NCI-H187 treated with DMSO at 0.1 percent for 48 hours (cell line): ENCODE data around the gene COPS4.
A peak's percentile ranks its signal among the peaks of the same experiment; 100 is the strongest.
"Not testable (repeated sequence)": the region's sequence is repeated elsewhere in the genome, so short reads cannot be mapped to it uniquely, and the experiment has no call there.

Experiments used
- DNase-seq: peaks from one replicate; lab custom pipeline; 2025; lab: John Stamatoyannopoulos, UW

The COPS4 gene

GRCh38 chr4:83089410-83090157, 54.6 kb downstream of the COPS4 start:
- no peak for DNase-seq

GRCh38 chr4:83093060-83093640, 58.2 kb downstream of the COPS4 start:
- no peak for DNase-seq

DNA sequence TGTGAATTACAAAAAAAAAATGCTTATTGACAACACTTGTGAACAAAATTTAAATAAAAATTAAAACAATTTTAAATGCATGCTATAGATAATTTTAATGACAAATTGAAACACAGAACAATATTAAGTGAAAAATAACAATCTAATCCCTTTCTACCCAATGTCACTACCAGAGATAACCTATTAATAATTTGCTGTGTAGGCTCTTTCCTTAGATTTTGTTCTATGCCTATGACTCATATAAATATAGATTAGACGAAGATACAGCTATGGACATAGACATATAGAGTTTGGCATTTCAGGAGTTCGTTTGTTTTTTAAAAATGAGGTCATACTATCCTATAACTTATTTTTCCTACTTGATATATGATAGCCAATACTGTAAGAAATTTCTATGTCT, 61.4 kb downstream of the COPS4 start:
- no peak for DNase-seq

DNA sequence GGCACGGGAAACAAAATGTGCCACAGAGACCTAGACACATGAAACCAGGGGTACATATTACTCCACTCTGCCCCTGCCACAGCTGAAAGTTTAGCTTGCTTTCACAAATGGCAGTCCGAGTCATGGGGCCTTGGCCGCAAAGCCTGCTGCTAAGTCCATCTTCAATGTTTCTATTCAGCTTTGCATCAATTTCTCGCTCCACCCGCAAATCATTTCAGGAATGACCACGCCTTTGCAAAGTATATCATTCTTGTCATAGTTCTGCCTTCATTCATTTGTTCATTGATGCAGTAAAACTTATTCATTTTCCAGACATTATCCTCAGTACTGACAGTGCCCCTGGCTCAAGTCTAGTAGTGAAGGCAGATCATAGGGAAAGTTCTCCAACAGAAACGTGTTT, 70.0 kb downstream of the COPS4 start:
- no peak for DNase-seq

- no peak for DNase-seq
Observed at GRCh38 chr4:83107631-83108030, 72.6 kb downstream of the COPS4 start.

DNA sequence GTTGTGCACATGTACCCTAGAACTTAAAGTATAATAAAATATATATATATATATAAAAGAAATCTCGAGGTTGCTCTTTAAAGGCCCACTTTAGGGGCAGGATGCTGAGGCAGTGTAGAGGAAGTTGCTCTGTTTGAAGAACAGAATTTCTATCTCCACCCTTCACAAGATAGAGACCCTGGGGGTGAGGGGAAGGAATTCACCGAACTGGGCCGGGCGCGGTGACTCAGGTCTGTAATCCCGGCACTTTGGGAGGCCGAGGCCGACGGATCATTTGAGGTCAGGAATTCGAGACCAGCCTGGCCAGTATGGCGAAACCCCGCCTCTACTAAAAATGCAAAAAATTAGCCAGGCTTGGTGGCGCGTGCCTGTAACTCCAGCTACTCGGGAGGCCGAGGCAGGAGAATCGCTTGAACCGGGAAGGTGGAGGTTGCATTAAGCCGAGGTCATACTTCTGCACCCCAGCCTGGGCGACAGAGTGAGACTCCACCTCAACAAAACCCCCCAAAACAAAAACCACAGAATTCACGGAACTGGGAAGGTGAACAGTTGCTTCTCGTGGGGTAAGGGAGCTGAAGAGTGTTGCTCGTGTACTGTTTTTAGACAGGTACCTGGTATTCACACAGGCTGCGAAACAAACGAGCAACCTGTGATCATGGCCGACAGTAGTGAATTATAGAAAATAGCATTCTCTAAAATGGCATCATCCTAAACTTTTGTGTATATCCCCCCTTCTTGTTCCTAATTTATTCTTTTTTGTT, 73.3 kb downstream of the COPS4 start:
- DNase-seq, result no peak

DNA sequence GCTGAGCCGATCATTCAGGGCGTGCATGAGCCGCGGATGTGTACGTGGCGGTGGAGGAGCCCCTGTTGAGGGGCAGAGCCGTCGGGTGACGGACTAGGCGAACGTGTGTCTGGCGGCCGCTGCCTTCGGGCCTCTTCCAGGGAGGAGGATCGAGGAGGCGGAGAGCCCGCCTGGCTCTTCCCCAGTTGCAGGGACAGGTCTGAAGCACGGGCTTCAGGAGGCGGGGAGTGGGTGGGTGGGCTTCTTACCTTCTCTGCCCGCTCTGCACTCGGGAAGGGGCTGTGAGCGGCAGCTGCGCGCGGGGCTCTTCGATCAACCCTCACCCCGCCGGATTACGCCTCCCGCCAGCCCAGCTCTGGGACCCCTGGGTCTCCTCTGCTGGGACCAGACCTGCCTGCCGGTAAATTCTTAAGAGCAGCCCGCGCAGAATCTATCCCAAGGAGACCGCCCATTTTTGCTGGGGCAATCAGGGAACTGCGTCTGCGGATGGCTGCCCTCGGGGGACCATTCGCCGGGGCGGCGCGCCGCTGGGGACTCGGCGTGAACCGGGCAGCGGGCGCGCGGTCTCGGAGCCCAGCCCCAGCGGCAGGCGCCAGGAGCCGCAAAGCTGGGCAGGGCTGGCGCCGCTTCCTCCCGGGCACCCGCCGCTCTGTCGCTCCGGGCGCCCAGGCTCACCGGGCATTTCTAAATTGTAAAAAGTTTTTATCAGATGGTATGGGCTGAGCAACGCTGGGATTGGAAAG, 74.7 kb downstream of the COPS4 start:
- DNase-seq, result peak; percentile 11

DNA sequence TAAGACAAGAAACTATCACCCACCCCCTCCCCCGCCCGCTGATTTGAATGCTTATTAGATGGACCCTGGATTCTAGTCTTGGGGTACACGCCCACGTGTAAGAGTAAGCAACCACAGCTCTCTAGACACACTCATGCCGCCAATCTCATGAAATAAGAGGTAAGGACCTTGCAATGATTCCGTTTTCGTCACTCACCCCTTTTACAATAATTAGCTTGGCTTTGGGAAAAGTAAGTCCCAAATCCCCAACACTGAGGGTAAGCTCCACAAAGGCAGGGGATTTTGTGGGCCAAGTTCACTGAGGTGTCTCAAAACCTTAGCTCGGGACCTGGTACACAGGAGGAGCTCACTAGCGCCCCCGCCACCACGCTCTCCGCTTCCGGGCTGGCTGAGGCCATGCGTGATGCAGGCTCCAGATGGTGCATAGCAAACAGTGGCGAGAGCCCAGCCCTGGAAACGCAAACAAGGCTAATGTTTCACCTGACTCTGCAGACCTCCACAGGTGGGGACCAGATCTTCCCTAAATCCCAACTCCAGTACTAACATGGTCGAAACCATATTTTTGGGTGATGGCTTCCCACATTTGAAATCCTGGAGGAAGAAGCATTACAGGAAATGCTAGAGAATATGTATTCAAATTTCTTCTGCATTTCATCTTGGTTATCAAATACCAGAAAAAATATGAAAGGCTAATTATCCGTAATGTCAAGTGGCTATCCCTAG, 75.4 kb downstream of the COPS4 start:
- DNase-seq, result peak; percentile 56

DNA sequence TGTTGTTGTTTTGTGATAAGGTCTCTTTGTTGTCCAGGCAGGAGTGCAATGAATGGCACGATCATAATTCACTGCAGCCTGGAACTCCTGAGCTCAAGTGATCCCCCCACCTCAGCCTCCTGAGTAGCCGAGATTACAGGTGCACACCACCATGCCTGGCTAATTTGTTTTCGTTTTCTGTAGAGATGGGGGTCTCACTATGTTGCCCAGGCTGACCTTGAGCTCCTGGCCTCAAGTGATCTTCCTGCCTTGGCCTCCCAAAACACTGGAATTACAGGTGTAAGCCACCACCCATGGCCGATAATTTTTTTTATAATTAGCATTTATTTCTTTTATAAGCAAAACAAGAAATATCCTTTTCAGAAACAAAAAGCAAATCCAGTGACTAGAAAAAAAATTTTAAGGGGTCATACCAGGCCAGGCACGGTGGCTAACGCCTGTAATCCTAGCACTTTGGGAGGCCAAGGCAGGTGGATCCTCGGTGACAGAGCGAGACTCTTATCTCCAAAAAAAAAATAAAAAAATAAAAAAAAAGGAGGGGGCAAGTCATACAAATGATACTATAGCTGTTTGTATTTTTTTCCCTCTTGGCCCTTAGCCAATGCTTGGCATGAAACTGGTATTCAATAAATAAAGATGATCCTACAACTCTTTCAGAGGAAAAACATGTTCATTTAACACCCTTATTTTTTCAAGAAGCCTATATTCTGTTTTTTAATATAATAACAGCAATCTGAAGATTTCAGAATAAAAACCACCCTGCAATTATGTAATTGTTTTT, 76.2 kb downstream of the COPS4 start:
- no peak for DNase-seq

DNA sequence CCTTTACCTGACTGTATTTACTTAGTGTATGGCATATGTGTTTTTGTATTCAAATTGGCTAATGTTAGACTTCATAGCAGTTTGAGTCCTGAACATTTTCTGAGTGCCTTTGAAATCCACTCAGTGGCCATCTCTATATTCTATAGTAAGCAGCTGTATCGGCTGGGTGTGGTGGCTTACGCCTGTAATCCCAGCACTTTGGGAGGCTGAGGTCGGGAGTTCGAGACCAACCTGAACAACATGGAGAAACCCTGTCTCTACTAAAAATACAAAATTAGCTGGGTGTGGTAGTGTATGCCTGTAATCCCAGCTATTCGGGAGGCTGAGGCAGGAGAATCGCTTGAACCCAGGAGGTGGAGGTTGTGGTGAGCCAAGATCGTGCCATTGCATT, 76.8 kb downstream of the COPS4 start:
- DNase-seq, result not testable (repeated sequence)

DNA sequence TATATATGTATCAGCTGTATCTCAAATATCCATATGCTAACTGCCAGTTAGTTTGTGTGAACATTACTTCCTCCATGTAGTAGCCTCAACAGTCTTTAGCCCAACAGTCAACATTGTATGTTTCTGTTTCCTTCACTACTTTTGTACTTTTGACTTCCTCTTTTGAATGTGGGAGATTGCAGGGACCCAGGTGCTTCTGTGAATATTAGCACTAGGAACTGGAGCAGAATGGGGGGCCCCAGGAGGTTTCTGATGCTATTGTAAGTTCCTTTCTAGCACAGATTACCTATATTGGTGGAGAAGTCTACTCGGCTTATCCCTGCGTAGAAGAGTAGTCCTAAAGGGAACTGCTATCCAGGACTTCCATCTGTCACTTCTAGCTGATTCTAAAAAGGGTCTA, 77.2 kb downstream of the COPS4 start:
- DNase-seq, result no peak

GRCh38 chr4:83112678-83113428, 77.9 kb downstream of the COPS4 start:
- no peak for DNase-seq

GRCh38 chr4:83113429-83113786, 78.4 kb downstream of the COPS4 start:
- DNase-seq, result no peak

DNA sequence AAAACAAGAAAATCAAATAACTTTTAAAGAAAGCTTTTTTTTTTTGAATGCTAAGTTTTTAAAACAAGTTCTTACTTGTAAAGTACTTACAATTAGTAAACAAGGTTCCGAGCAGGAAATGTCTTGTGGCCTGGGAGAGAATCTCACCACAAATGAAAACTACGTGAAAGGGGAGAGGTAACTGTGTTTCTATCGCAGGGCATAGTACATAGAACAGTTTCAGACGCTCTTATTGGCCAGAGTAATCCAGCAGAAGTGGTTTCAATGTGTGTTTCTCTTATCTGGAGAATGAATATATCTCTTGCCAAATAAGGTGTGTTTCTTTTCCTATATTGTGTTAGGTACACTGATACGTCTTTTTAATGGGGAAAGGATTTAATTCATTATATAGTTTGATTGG, 79.6 kb downstream of the COPS4 start, which contains the start of gene PLAC8:
Gene PLAC8 (minus strand): TSS at position 154 of the 400 bp plus-strand sequence. CDS start 6,808 bp downstream, outside the sequence.
- DNase-seq, result no peak

GRCh38 chr4:83115000-83115399, 80.0 kb downstream of the COPS4 start:
- DNase-seq, result no peak

DNA sequence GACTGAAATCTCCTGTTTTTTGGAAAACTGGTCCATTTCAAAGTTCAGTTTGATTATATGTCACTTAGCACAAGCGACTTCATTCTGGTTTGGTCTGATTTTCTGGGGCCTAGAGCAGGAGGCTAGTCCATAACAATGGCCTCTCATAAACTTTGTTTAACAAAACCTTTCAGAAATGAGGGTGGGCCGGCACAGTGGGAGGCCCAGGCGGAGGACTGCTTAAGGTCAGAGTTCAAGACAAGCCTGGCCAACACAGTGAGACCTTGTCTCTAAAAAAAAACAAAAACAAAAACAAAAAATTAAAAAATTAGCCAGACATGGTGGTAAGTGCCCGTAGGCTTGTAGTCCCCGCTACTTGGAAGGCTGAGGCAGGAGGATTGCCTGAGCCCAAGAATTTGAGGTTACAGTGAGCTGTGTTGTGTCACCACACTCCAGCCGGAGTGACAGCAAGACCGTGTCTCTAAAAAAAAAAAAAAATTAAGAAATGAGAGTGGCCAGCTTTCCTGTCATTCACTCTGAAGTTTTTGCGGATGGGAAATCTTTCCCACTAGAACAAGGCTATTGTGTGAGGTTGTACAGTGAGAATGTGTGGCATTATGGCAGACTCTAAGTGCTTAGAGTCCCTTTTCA, 80.8 kb downstream of the COPS4 start:
- no peak for DNase-seq

DNA sequence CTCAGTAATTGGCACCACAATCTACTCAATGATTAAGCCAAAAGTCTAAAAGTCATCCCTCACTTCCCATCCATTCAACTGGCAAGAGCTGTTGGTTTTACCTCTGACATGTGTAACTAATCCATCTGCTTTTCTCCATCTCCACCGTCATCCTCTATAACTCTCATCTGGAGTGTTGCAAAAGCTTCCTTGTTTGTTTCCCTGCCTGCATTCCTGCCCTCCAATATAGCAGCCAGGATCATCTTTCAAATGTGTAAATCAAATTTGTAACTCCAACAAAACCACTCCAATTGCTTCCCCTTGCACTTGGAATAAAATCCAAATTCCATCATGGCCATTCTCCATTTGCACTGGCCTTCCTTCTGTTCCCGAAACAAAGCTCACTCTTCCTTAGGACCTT, 83.9 kb downstream of the COPS4 start:
- DNase-seq, result no peak

DNA sequence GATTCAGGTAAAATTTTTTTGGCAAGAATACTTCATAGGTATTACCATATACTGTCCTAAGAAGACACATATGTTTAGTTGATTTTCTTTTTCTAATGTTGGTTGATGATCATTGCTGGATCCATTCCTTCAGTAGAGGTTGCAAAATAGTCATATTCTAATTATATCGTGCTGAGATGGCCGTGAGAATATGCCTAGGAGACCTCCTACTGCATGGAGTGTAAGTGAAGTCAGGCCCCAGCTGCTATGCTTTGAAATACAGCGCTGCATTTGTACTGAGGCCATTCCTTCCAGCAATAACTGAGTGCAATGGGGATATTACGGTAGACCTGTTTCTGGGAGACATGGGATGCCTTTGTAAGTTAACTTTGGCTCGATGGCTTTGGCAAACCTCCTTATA, 86.3 kb downstream of the COPS4 start:
- DNase-seq, result no peak

DNA sequence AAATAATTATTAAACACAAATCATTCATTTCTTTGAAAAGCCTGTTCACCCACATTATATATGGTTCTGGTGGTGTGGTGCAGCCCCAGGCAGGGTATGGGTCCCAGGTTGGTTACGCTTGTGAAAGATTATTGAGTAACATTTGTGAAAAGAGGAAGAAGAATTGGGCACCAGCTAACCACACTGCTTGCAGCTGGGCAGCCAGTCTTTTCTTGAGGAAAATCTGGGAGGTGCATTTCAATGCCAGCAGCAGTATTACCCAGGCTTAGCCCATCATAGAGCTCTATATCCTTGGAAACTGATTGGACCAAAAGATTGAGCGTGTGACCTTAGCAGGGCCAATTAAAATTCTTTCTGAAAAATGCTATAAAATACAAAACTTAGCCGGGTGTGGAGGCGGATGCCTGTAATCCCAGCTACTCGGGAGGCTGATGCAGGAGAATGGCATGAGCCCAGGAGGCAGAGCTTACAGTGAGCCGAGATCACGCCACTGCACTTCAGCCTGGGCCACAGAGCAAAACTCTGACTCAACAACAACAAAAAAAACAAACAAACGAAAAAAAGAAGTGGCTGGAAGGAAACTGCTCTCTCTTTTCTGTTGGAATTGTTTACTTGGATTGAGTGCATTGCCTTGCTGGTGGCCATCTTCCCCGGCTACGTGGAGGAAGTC, 89.3 kb downstream of the COPS4 start:
- DNase-seq, result no peak
